Panc1 (cell line): ENCODE results near the gene TMPRSS11D.

ENCODE experiments used
- POLR2AphosphoS5 ChIP-seq: IDR thresholded peaks from 2 replicates; pipeline ENCODE4 v1.6.1; 2012; ENCODE audit warnings: mild to moderate bottlenecking, low read depth, low read length, moderate library complexity
- TCF7L2 ChIP-seq: IDR thresholded peaks from 2 replicates; pipeline ENCODE4 v1.6.1; 2011; ENCODE audit warnings: mild to moderate bottlenecking, low read depth, low read length, inconsistent platforms
- TF ChIP-seq, protein P1 (sequence below): fragments of 450-650 bp; IDR thresholded peaks from 2 replicates; pipeline ENCODE4 v1.5.1; 2017; ENCODE audit warnings: mild to moderate bottlenecking
- TF ChIP-seq, protein P2 (sequence below), 2 experiments: IDR thresholded peaks; 2 replicates each; pipeline ENCODE4 v1.6.1; 2011 to 2012; ENCODE audit warnings: low read depth in 2 of 2, control low read depth in 1 of 2, low read length in 1 of 2, mild to moderate bottlenecking in 1 of 2, moderate library complexity in 1 of 2; ENCODE audit not compliant: insufficient read depth in 1 of 2

DNA sequence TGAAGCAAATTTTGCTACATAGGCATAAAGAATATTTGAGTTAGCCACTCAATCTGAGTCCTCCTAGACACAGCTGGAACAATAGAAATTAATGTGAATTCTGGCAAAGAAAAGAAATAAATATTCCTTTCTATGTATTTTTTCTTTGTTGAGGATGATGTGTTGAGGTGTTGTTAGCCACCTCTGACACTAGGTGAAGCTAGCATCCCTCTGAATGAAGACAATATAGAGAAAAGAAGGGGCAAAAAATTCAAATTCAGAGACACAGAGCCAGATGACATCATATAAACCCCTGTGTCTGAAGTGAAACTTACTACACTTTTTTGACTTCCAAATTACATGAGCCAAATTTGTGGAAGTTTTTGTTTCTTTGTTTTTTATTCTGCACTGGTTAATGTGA lies 34.6 kb upstream of the TMPRSS11D start:
- TF ChIP-seq, protein P1, sequence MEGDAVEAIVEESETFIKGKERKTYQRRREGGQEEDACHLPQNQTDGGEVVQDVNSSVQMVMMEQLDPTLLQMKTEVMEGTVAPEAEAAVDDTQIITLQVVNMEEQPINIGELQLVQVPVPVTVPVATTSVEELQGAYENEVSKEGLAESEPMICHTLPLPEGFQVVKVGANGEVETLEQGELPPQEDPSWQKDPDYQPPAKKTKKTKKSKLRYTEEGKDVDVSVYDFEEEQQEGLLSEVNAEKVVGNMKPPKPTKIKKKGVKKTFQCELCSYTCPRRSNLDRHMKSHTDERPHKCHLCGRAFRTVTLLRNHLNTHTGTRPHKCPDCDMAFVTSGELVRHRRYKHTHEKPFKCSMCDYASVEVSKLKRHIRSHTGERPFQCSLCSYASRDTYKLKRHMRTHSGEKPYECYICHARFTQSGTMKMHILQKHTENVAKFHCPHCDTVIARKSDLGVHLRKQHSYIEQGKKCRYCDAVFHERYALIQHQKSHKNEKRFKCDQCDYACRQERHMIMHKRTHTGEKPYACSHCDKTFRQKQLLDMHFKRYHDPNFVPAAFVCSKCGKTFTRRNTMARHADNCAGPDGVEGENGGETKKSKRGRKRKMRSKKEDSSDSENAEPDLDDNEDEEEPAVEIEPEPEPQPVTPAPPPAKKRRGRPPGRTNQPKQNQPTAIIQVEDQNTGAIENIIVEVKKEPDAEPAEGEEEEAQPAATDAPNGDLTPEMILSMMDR, result peak; percentile 30; the same call in 1 of the 2 replicates
- TF ChIP-seq TCF7L2, result no peak
- TF ChIP-seq POLR2AphosphoS5, result no peak
- TF ChIP-seq, protein P2, sequence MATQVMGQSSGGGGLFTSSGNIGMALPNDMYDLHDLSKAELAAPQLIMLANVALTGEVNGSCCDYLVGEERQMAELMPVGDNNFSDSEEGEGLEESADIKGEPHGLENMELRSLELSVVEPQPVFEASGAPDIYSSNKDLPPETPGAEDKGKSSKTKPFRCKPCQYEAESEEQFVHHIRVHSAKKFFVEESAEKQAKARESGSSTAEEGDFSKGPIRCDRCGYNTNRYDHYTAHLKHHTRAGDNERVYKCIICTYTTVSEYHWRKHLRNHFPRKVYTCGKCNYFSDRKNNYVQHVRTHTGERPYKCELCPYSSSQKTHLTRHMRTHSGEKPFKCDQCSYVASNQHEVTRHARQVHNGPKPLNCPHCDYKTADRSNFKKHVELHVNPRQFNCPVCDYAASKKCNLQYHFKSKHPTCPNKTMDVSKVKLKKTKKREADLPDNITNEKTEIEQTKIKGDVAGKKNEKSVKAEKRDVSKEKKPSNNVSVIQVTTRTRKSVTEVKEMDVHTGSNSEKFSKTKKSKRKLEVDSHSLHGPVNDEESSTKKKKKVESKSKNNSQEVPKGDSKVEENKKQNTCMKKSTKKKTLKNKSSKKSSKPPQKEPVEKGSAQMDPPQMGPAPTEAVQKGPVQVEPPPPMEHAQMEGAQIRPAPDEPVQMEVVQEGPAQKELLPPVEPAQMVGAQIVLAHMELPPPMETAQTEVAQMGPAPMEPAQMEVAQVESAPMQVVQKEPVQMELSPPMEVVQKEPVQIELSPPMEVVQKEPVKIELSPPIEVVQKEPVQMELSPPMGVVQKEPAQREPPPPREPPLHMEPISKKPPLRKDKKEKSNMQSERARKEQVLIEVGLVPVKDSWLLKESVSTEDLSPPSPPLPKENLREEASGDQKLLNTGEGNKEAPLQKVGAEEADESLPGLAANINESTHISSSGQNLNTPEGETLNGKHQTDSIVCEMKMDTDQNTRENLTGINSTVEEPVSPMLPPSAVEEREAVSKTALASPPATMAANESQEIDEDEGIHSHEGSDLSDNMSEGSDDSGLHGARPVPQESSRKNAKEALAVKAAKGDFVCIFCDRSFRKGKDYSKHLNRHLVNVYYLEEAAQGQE (IDR thresholded peaks at IDR 0.05; ENCODE audit: insufficient read depth in 1 of 2, low read depth in 2 of 2, low read length in 1 of 2), result no peak
